ENCODE results near the gene RNF223.

GRCh38 chr1:1067284-1067859, 6.7 kb downstream of the RNF223 start:
- TF ChIP-seq EZH2 (IDR thresholded peaks at IDR 0.05; ENCODE audit: low read length) (no peak), CTCF (optimal IDR thresholded peaks at IDR 0.05 in 1 of 3, IDR thresholded peaks at IDR 0.05 in 1 of 3, conservative IDR thresholded peaks at IDR 0.05 in 1 of 3; ENCODE audit: extremely low read depth in 1 of 3, insufficient read depth in 2 of 3, low read length in 3 of 3) (no peak)
